GM11168 (cell line): ENCODE measurements around the gene IFT122.

ENCODE experiments used
- in situ Hi-C: fragments of 300-500 bp; cut with MboI; formaldehyde crosslinking; loops from one replicate; pipeline ENCODE4 v1.12.0; 2022; ENCODE audit warnings: low sequenced_read_pairs; ENCODE audit not compliant: unreplicated experiment

The IFT122 gene

GRCh38 chr3:129439226-129439816 lies 703 bp upstream of the IFT122 start:
- in situ Hi-C loops, result no loop called here

DNA sequence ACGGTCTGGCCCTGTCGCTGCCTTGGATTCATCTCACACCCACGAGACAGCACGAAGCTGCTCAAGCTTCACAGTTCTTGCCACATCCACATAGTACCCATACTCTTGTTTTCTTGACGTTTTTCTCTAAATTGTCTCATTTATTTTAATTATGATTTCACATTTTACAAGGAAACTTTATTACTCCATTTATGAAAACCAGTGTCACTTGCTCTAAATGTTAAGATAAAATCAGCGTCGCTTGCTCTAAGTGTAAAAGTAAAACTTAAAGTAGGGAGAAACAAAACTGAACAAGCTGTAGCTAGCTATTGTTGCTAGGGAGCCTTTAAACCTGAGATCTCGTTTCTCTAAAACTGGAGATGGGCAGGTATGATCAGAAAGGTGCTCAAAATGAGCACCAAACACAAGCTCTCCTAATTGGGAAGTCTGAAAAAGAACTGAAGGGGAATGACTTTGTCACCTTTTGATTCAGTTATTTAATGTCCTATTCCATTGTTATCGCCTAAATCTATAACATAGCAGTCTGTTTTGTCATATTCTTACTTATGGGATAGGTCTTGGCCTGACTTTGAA lies 680 bp downstream of the IFT122 start:
- in situ Hi-C loops, result no loop called here

GRCh38 chr3:129441215-129441614 lies 1.2 kb downstream of the IFT122 start:
- in situ Hi-C loops, result no loop called here

DNA sequence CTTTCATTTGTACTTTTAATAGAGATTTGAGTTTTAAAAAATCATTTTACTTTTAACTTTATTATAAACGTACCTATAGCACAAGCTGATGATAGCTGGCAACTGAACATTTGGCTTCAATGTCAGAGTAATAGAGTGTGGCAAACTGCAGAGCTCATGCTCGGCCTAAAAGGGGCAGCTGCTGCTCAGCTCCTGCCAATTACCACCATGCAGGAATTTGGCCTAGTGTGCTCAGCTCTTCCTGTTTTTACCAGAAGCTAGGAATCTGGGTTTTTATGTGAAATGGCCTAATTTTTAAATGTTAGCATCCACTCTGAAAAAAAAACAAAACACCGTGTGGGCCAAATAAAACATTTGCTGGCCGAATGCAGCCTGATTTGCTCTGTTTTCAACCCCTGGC lies 1.8 kb downstream of the IFT122 start:
- in situ Hi-C loops, result no loop called here

DNA sequence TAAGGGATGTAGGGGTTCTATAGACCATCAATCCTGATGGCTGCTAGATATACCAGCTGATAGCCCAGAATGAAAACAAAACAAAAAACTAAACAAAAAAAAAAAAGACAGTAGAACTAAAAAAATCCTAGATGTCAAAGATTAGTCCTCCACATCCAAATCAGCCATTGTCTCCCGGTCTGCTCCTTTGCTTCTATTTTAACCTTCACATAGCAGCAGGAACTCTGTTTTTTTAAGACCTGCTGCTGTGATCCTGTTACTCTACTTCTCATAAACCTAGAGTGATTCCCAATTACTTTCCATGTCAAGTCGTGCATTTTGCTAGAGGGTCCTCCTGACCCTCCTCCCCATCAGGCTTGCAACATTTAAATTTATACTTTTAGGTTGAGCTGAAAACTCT lies 2.5 kb downstream of the IFT122 start:
- in situ Hi-C loops, result no loop called here

DNA sequence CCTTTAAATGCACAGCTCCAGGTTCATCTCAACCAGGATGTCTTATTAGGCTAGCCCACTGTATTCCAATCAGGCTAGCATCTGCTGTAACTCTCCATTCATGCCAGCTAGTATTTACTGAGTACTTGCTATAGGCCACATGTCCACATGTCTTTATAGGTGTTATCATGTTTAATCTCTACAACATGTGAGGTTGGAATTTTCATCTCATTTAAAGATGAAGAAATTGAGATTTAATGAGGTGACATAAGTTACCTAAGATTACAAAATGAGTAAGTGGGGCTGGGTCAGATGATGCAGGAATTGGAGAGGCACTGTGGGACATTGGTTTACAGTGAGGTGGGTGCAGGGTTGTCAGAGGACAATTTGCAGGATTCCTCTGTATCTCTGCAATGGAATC lies 2.9 kb downstream of the IFT122 start:
- in situ Hi-C loops, result no loop called here

DNA sequence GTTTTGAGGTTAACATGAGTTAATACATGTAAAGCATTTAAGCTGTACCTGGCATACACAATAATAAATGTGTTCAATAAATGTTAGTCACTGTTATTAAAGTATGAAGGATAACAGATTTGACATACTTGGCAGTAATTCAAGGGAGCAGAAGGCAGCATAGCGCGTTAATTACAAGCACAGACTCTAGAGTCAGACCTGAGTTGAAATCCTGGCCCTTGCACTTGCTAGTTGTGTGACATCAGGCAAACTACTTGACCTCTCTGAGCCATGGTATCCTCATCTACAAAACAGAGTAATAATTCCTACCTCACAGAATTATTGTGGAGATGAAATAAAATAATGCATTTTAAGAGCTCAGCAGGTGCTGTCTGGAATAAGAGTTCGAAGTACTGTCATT lies 5.4 kb downstream of the IFT122 start:
- in situ Hi-C loops, result no loop called here

- in situ Hi-C loops, result no loop called here
Observed at GRCh38 chr3:129446926-129447325, 6.9 kb downstream of the IFT122 start.

DNA sequence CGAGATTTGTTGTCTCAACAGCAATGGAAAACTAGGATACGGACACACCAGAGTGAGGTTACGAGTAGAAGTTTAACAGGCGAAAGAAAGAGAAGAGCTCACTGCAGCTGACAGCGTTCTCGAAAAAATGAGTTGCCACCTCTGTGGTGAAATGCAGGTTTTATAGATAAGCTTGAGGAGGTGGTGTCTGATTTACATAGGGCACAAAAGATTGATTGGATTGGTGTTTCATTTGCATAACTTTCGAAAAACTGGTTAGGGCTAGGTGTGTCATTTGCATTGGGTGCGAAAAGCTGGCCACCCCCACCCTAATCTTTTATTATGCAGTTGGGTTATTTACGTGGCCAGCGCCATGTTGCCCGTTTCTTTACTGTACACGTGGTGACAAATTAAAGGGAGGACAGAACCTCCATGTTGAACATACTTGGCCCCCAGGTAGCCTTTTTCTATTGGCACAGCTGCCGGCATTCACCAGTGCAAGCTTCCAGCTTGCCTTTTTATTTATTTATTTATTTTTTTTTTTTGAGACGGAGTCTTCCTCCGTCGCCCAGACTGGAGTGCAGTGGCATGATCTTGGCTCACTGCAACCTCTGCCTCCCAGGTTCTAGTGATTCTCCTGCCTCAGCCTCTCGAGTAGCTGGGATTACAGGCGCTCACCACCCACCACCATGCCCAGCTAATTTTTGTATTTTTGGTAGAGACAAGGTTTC lies 8.3 kb downstream of the IFT122 start:
- in situ Hi-C loops, result no loop called here

DNA sequence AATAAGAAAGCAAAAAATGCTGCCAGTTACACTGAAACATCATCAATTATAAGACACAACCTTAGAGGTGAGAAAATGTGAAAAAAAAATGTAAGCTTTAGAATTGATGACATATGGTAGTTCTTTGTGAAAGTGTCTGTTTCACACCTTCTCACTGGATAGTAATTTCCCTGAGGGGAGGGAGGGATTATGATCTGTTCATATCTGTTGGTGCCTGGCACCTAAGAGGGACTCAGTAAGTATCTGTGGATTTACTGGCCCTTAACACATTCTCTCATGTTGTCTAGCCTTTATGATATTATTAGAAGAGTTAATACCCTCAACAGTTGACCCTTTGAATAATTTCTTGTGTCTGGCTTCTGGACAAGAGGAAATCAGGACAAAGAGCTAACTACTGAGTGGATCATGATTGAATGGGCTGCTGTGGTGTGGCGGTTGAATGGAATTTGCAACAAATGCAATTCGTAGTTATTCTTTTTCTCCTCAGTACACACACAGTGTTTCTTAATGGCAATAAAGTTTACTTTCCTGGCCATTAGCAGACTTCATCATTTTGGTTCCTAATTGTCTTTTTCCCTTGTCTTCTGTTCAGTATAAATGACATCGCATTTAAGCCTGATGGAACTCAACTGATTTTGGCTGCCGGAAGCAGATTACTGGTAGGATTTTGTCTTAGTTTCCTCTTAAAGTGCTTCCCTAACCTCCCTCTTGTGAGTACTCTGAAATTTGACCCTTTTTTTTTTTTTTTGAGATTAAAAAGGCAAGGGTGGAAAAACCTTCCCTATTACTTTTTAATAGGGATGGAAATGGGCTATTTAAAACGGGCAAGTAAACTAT lies 9.5 kb downstream of the IFT122 start:
- in situ Hi-C loops, result no loop called here

DNA sequence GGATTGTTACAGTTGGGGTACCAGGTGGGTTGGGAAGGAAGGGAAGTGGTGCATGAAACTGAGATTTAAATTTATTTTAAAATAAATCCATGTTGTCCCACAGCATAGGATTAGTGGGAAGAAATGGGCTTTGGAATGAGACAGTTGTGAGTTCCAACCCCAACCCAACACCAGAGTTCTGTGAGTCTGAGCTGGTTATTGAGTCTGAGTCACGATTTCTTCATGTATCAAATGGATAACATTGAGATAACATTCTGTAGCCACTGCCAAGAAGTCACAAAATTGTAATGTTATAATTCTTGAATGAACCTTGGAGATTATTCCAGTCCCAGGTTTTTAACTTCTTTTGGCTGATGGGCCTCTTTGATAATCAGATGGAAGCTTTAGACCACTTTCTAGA lies 13.7 kb downstream of the IFT122 start:
- in situ Hi-C loops, result no loop called here

- in situ Hi-C loops, result no loop called here
Observed at GRCh38 chr3:129460155-129460554, 20.1 kb downstream of the IFT122 start.

GRCh38 chr3:129460572-129460971 lies 20.5 kb downstream of the IFT122 start:
- in situ Hi-C loops, result no loop called here

- in situ Hi-C loops, result no loop called here
Observed at GRCh38 chr3:129461022-129461421, 21.0 kb downstream of the IFT122 start.

- in situ Hi-C loops, result no loop called here
Observed at GRCh38 chr3:129461461-129462146, 21.6 kb downstream of the IFT122 start.

GRCh38 chr3:129462361-129462968 lies 22.4 kb downstream of the IFT122 start:
- in situ Hi-C loops, result no loop called here

DNA sequence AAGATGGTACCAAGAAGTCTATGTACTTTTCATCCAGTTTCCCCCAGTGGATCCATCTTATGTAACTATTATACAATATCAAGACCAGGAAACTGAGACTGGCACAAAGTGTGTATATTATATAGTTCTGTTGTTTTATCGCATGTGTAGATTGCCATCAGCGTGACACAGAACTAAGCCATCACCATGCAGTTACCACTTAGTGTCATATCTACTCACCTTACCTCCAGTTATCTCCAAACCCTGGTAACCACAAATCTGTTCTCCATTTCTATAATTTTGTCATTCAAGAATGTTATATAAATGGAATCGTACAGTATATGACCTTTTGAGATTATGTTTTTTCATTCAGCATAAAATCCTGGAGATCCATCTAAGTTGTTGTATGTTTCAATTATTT lies 23.1 kb downstream of the IFT122 start:
- in situ Hi-C loops, result no loop called here

DNA sequence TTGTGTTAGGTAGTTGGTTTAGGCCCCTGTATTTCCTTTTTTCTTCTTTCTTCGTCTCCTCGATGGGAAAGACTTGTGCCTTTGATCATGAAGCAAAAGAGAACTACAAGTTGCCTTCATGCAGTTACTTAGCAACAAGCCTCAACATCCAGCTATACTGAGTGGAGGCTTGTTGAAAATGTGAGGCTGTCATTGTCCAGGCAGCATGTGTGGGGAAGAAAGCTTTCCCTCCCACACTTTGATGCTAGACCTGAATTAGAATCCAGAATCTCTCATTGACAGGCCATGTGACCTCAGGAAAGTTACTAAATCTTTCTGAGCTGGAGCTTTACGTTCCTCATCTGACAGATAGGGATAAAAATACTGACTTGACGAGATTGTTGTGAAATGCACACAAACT lies 23.7 kb downstream of the IFT122 start:
- in situ Hi-C loops, result no loop called here

DNA sequence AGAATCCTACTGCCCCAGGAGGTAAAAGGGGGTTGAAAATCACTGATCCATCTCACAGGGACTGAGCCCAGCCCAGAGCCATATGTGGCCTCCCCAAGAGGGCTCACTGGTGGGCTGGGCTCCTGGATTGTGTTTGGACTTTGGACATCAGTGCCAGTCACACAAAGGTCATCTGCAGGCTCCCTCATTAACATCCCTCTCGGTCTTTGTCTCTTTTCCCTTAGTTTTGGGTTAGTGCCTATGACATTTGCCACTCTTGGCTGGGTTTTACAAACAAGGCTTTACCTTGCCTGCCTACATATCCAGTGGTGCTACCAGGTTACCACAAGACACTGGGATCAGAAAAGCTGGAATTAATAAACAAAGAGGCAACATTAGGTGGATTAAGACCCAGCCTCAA lies 27.9 kb downstream of the IFT122 start:
- in situ Hi-C loops, result no loop called here

- in situ Hi-C loops, result no loop called here
Observed at GRCh38 chr3:129469026-129469425, 29.0 kb downstream of the IFT122 start.
